IPS-20b (cell line): ENCODE data around the gene KLF3.
A peak's percentile ranks its signal among the peaks of the same experiment; 100 is the strongest.

Experiments used
- H3K27ac ChIP-seq: one replicate; pipeline ENCODE4 v1.5.1; 2013; ENCODE audit warnings: low read length
- H3K27me3 ChIP-seq: 2 replicates; pipeline ENCODE4 v1.6.1; 2013; ENCODE audit warnings: mild to moderate bottlenecking, low read length, inconsistent platforms; ENCODE audit not compliant: insufficient read depth
- H3K36me3 ChIP-seq: 2 replicates; pipeline ENCODE4 v1.6.1; 2013; ENCODE audit warnings: low read depth, mild to moderate bottlenecking, inconsistent platforms, low read length, moderate library complexity; ENCODE audit not compliant: insufficient read depth
- H3K4me1 ChIP-seq: 2 replicates; pipeline ENCODE4 v1.6.1; 2013; ENCODE audit warnings: mild to moderate bottlenecking, control low read depth, inconsistent platforms, low read length, moderate library complexity; ENCODE audit not compliant: insufficient read depth
- H3K4me3 ChIP-seq: 2 replicates; pipeline ENCODE4 v1.5.1; 2013; ENCODE audit warnings: mild to moderate bottlenecking, low read length, inconsistent platforms
- H3K9ac ChIP-seq: 2 replicates; pipeline ENCODE4 v1.6.1; 2013; ENCODE audit warnings: low read depth, mild to moderate bottlenecking, inconsistent platforms, low read length, moderate library complexity
- H3K9me3 ChIP-seq: 2 replicates; pipeline ENCODE4 v1.6.1; 2013; ENCODE audit warnings: mild to moderate bottlenecking, low read depth, low read length, inconsistent platforms; ENCODE audit not compliant: insufficient read depth

The KLF3 gene

GRCh38 chr4:38660838-38661237, 3.2 kb upstream of the KLF3 start:
- Histone ChIP-seq H3K27ac (no peak overlapping the region), H3K4me1 (peaks cover 11% of the 10 kb centered on the region), H3K27me3 (peaks cover 28% of the 10 kb centered on the region), H3K9me3 (no peaks in the 10 kb centered on the region), H3K9ac (no peak overlapping the region), H3K36me3 (no peaks in the 10 kb centered on the region), H3K4me3 (no peak overlapping the region)

GRCh38 chr4:38661371-38661770, 2.6 kb upstream of the KLF3 start:
- no peak overlapping the region for H3K4me3 ChIP-seq
- peaks cover 32% of the 10 kb centered on the region for H3K27me3 ChIP-seq
- H3K36me3 ChIP-seq: no peaks in the 10 kb centered on the region
- H3K9ac ChIP-seq: no peak overlapping the region
- H3K4me1 ChIP-seq: peaks cover 17% of the 10 kb centered on the region
- H3K27ac ChIP-seq: no peak overlapping the region
- H3K9me3 ChIP-seq: no peaks in the 10 kb centered on the region

GRCh38 chr4:38662522-38663089, 1.4 kb upstream of the KLF3 start:
- H3K4me3 ChIP-seq: peak overlapping the region; percentile 70
- peak overlapping the region; percentile 79 for H3K9ac ChIP-seq
- H3K27me3 ChIP-seq: peaks cover 32% of the 10 kb centered on the region
- H3K27ac ChIP-seq: no peak overlapping the region
- H3K9me3 ChIP-seq: no peaks in the 10 kb centered on the region
- H3K36me3 ChIP-seq: no peaks in the 10 kb centered on the region
- H3K4me1 ChIP-seq: peaks cover 25% of the 10 kb centered on the region

GRCh38 chr4:38663090-38663800, 754 bp upstream of the KLF3 start:
- H3K27me3 ChIP-seq: peaks cover 32% of the 10 kb centered on the region
- peak overlapping the region; percentile 79 for H3K9ac ChIP-seq
- H3K27ac ChIP-seq: no peak overlapping the region

GRCh38 chr4:38664706-38665401, 855 bp downstream of the KLF3 start:
- peaks cover 43% of the 10 kb centered on the region for H3K4me1 ChIP-seq
- peaks cover 32% of the 10 kb centered on the region for H3K27me3 ChIP-seq
- H3K27ac ChIP-seq: peak overlapping the region; percentile 19
- H3K36me3 ChIP-seq: no peaks in the 10 kb centered on the region
- H3K9me3 ChIP-seq: no peaks in the 10 kb centered on the region
- H3K4me3 ChIP-seq: peak overlapping the region; percentile 71
- H3K9ac ChIP-seq: peak overlapping the region; percentile 86; the same call in 1 of the 2 replicates

More at GRCh38 chr4:38663090-38663800, 754 bp upstream of the KLF3 start:
- Histone ChIP-seq H3K9me3 (no peaks in the 10 kb centered on the region), H3K4me1 (peaks cover 31% of the 10 kb centered on the region), H3K4me3 (peak overlapping the region; percentile 70), H3K36me3 (no peaks in the 10 kb centered on the region)

- Histone ChIP-seq H3K27me3 (peaks cover 29% of the 10 kb centered on the region), H3K27ac (no peak overlapping the region), H3K4me1 (peaks cover 52% of the 10 kb centered on the region), H3K36me3 (no peaks in the 10 kb centered on the region), H3K9me3 (no peaks in the 10 kb centered on the region), H3K9ac (peak overlapping the region; percentile 86; the same call in 1 of the 2 replicates), H3K4me3 (peak overlapping the region; percentile 71)
Measured at GRCh38 chr4:38665551-38666411, 1.8 kb downstream of the KLF3 start.

- Histone ChIP-seq H3K36me3 (no peaks in the 10 kb centered on the region), H3K27ac (no peak overlapping the region), H3K4me1 (peaks cover 55% of the 10 kb centered on the region), H3K4me3 (peak overlapping the region; percentile 71), H3K9me3 (no peaks in the 10 kb centered on the region), H3K9ac (peak overlapping the region; percentile 86; the same call in 1 of the 2 replicates), H3K27me3 (peaks cover 20% of the 10 kb centered on the region)
Measured at GRCh38 chr4:38666766-38667084, 2.7 kb downstream of the KLF3 start.

- H3K4me1 ChIP-seq: peaks cover 57% of the 10 kb centered on the region
- H3K27me3 ChIP-seq: peaks cover 14% of the 10 kb centered on the region
- peak overlapping the region; percentile 86 for H3K9ac ChIP-seq
- H3K27ac ChIP-seq: peak overlapping the region; percentile 70
- H3K4me3 ChIP-seq: peak overlapping the region; percentile 71
- no peaks in the 10 kb centered on the region for H3K36me3 ChIP-seq
- no peaks in the 10 kb centered on the region for H3K9me3 ChIP-seq
Measured at GRCh38 chr4:38667085-38667893, 3.3 kb downstream of the KLF3 start.

GRCh38 chr4:38668203-38668971, 4.4 kb downstream of the KLF3 start:
- Histone ChIP-seq H3K4me1 (peaks cover 65% of the 10 kb centered on the region), H3K9me3 (no peaks in the 10 kb centered on the region), H3K27ac (peak overlapping the region; percentile 70), H3K4me3 (0 out of 2 replicates have a peak overlapping the region, but pooled peaks have one; percentile 71), H3K27me3 (peaks cover 9% of the 10 kb centered on the region; the same call in 1 of the 2 replicates), H3K36me3 (no peaks in the 10 kb centered on the region), H3K9ac (peak overlapping the region; percentile 86; the same call in 1 of the 2 replicates)

- no peaks in the 10 kb centered on the region for H3K36me3 ChIP-seq
- H3K27me3 ChIP-seq: peaks cover 9% of the 10 kb centered on the region; the same call in 1 of the 2 replicates
- H3K4me1 ChIP-seq: peaks cover 73% of the 10 kb centered on the region
- H3K4me3 ChIP-seq: no peak overlapping the region
- peak overlapping the region; percentile 86; the same call in 1 of the 2 replicates for H3K9ac ChIP-seq
- H3K27ac ChIP-seq: no peak overlapping the region
- no peaks in the 10 kb centered on the region for H3K9me3 ChIP-seq
Measured at GRCh38 chr4:38669208-38669607, 5.2 kb downstream of the KLF3 start.
